Stimulated activated CD8-positive, alpha-beta memory T cell treated with anti-CD3 and anti-CD28 coated beads, Interleukin-7, amount 100 ng/mL, for 1 hour (primary cell): Measurements from ENCODE around the gene KLK13.

ENCODE experiments used
- DNase-seq, 2 donors: peaks; one replicate each; pipeline ENCODE4 v3.0.0-alpha.2; 2020; ENCODE audit warnings: low read depth in 2 of 2

The KLK13 gene

DNA sequence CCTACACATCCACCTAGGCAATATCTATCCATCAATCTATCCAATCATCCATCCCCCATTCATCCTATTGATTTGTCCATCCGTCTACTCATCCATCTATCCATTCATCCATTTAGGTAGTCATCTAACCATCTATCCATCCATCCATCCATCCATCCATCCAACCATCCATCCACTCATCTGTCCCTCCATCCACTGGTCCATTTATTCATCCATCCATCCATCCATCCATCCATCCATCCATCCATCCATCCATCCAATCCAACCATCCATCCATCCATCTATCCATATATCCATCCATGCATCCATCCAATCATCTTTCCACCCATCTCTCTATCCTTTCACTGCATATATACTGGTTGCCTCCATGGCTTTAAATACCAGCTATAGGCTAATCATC, 3.9 kb downstream of the KLK13 start:
- DNase-seq, result no peak

DNA sequence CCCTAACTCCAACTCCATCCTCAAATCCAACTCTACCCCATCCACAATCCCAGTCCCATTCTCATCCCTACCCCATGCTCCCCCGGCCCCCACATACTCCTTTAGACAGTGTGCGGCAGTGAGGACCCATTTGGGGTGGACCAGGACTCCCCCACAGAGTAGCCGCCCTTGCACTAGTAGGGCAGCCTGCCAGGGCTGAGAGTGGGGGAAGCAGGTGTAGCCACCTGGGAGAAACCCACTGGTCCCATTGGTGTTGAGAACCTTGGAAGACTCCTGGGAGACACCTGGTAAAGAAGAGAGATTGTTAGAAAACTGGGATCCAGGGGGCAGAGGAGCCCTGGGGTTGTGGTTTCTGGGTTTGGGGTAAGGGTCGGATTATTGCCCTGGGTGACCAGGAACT, 4.6 kb downstream of the KLK13 start:
- DNase-seq, result no peak

DNA sequence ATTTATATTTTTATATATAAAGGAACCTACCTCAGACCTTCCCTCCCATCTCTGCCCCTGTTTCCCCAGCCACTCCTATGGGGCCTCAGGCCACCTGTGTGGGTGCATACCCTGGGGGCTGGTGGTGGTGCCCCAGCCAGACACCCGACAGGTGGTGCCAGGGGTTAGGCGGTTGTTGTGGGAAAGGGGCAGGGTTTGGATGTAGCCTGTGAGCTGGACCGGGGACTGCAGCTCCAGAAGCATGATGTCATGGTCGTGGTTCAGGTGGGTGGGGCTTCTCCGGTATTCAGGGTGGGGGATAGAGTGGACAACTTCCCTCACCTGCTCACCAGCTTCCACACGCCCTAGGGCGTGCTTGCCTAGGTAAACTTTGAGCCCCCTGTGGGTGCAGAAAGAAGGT, 5.2 kb downstream of the KLK13 start:
- DNase-seq, result no peak

DNA sequence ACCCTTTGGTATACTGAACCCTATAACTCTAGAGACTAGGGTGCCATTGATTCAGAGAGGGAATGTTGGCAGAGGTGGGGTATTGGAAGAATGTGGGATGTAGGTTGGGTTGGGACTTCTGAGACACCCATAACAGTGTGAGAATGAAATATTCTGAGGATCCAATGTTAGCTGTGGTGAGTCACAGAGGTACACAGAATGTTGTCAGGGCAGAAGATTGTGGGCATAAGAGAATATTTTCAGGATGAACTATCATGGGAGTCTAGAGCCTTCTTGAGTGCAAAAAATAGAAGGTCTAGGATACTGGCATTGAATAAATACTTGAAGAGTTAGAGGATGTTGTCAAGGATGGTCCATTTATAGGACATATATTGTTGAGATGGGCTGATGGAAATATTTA, 9.0 kb downstream of the KLK13 start:
- no peak for DNase-seq

DNA sequence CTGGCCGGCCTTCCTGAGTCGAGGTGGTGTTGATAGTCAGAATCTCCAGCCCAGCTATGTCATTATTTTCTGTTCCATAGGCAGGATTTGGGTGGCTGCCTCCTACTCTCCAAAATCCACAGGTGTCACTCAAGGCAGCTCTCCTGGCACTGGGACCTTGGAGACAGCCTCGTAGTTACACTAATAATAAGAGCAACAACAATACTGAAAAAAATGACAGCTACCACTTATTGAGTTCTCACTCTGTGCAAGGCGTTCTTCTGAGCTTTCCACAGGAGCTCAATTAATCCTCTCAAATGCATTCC, 17.9 kb downstream of the KLK13 start:
- no peak for DNase-seq

DNA sequence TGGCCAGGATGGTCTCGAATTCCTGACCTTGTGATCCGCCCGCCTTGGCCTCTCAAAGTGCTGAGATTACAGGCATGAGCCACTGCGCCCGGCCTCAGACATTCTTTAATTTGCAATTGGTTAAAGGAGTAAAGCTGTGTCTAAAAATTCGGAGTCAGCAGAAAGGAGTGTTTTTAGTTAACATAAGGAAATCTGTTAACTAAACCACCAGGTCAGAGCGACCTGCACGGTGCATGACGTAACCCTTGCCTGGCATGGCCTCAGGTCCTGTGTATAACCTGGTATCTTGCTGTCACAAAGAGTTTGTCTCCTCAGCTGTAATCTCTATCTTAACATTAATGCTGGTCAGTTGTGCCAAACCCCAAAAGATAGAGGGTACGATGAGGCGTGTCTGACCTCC, 20.6 kb downstream of the KLK13 start:
- DNase-seq, result no peak

DNA sequence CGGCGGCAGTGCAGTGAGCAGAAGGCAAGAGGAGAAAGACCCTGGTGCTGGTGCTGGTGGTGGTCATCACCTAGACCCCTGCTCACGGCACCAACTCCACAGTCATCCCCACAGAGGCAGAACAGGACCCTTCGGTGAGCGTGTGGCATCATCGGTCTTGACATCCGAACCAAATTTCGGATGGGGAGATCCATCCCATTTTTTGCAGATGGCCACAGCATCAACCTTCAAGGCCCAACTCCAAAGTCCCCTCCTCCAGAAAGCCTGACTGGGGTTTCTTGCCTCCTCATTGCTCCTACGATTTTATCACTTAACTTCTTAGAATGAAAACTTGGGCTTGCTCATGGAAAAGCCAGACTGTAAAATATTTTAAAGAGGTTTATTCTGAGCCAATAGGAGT, 21.4 kb downstream of the KLK13 start:
- no peak for DNase-seq

DNA sequence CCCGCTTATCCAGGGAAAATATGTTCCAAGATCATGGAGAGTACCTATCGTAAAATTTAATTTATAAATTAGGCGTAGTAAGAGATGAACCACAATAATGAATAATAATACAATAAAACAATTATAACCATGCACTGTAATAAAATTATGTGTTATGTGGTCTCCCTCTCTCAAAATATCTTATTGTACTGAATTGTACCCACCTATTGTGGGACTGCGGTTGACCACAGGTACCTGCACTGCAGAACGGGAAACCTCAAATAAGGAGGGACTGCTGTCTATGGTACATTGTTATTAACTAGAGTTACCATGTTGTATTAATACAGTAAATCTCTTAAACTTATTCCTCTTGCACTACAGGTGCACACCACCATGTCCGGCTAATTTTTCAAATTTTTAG, 24.7 kb downstream of the KLK13 start:
- no peak for DNase-seq

DNA sequence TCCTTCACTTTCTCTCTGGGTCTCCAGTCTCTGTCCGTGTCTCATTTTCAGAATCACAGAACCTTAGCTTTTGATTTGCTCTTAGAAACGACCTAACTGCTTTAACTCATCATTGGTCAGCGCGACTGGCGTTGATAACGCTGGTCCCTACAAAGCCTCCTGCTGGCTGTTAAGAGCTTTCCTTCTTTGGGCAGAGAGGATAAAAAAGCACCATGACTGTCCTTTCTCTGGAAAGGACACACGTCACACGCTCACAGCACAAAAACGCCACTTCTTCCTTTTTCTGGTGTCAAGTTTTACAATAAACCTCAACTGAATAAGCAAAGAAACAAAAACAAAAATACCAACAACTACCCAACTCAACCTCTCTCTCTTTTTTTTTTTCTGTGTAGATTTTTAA, 28.4 kb downstream of the KLK13 start:
- no peak for DNase-seq

DNA sequence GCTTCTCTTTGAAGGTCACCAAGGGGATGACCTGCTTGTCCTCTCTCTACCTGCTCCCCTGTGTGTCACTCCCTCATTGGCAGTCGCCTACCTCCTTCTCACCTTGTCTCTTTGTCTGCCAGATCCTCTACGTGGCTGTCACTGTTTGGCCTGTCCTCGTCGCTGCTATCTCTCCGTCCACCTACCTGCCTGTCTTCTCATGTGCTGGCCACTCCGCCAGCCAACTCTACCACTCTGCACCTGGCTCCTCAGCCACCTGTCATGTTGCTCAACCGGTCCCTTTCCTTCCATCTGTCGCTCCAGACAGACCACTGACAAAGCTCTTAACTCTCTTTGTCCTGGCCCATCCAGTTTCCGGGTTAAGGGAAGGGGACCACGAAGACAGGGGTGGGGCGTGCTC, 30.2 kb downstream of the KLK13 start, which contains the start of gene KLK12:
Gene KLK12, minus strand, starts transcription at position 299 of the 400 bp plus-strand sequence. CDS start 381 bp downstream, outside the sequence.
- DNase-seq, result no peak

DNA sequence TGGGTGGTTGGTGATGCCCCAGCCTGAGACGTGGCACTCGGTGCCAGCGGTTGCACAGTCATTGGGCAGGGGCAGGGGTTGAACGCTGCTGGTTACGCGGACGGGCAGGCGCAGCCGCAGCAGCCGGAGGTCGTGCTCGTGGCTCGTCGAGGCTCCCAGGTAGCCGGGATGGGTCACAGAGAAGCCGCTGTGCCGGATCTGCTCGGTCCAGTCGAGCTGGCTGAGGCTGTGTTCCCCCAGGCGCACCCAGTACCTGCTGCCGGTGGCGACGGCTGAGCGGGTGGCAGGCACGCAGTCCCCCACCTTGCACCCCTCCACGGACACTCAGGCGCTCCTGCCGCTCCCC, 33.0 kb downstream of the KLK13 start:
- no peak for DNase-seq

DNA sequence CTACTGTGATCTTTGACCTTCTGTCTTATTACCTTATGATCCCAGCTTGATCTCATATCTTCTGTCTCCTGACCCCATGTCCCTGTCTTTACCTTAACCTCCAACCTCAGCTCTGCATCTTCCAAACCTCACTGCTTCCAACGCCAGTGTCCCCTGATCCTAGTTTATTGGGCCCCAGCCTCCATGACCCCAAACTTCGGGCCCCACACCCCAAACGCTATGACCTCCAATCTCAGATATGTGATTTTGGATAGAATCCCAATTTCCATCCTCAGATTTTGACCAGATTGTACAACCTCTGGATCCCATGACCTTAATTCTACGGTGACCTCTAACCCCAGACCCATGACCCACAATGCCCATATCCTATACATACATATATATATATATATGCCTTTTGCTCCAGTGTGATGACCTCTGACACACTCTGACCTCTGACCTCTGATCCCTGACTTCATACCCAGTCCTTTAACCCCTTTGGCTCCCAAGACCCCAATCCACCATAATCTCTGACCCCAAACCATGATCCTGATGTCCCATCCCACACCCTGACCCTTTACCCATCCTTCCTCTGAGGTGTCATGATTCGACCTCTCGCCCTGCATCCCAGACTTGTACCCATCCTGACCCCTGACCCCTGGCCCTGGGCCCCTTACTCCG, 33.5 kb downstream of the KLK13 start:
- DNase-seq, result no peak

DNA sequence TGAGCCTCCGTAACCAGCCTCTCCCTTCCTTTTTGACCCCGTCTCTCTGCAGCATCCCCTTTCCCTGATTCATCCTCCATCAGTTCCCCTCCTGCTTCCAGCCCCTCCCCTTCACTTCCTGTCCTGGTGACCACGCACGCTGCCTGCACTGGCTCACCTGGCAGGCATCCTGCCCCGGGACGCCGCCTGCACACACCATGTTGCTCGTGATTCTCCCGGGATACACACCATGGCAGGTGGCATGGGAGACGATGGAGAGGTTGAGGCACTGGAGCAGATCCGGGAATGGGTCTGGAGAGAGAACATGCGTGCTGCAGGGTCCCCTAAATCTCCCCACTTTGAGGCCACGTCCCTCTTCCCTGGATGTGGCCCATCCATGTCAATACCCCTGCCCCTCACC, 34.3 kb downstream of the KLK13 start:
- no peak for DNase-seq

DNA sequence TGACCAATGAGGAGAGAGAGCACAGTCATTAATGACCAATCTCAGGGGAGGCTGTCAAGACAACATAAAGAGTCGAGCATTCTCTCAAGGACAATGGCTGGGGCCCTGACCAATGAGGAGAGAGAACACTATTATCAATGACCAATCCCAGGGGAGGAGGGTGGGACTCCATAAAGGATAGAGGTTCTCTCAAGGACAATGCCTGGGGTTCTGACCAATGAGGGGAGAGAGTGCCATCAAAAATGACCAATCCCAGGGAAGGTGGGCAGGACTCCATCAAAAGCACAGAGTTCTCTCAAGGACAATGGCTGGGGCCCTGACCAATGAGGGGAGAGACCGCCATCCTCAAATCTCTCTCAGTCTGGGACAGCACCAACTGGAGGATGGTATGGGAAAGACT, 35.2 kb downstream of the KLK13 start:
- DNase-seq, result no peak

DNA sequence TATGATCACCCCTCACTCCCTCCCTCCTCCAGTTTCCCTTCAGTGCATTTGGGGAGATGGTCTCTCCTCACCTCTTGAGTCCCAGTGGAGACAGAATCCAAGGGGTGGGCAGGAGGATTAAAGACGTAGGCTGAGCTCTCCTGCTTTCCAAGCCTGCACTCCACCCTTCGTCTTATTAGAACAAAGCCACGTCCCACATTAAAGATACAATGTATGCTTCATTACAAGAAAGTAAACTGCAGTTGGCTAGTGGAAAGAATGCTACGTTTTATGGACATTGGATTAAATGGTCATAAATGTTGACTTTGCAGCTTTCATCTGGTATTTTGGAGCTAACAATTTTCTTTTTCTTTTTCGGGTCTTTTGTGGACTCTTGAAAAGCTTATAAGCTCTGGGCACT, 37.0 kb downstream of the KLK13 start:
- no peak for DNase-seq

DNA sequence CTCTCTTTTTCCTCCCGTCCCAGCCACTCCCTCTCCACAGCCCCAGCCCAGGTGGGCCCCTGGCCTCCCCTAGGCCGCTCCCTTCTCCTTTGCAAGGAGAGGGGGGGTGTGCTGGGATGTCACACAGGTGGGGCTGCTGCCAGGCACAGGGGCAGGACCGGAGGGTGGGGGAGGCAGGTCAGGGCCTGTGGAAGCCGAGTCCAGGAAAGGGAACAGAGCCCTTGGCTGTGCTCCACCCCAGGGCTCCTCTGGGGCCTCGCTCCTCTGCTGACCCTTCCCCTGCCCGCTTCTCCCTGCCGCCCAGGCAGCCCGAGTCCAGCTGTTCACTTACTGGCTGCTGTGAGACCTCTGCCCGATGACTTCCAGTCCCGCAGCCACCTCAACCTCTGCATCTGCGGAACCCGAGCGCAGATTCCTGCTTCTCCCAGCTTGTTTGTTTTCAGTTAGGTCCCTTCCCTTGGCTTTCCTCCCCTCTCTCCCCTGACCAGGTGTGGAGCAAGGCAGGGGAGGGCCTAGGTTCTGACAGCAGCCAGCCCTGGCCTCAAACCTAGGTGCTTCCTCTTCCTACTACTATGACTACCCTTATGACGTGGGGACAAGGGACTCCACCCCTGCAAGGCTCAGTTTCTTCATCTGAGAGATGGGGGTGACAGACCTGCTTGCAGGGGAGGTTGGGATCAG, 37.6 kb downstream of the KLK13 start:
- DNase-seq, result no peak

DNA sequence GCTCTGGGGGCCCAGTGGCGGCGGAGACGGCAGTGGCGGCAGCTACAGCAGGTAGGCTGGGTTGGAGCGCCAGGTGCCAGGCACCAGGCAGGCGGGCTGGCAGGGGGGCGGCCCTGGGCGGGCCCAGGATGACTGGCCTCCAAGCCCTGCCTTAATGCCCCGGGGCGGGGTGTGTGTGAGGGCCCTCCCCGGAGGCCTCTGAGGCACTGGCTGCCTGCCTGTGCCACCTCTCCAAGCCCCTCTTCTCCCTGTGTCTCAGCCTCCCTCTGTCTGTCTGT, 38.4 kb downstream of the KLK13 start, which contains the start of gene KLK11:
Gene KLK11, minus strand, starts transcription at position 63 of the 278 bp plus-strand sequence. CDS start 985 bp downstream, outside the sequence.
- no peak for DNase-seq

DNA sequence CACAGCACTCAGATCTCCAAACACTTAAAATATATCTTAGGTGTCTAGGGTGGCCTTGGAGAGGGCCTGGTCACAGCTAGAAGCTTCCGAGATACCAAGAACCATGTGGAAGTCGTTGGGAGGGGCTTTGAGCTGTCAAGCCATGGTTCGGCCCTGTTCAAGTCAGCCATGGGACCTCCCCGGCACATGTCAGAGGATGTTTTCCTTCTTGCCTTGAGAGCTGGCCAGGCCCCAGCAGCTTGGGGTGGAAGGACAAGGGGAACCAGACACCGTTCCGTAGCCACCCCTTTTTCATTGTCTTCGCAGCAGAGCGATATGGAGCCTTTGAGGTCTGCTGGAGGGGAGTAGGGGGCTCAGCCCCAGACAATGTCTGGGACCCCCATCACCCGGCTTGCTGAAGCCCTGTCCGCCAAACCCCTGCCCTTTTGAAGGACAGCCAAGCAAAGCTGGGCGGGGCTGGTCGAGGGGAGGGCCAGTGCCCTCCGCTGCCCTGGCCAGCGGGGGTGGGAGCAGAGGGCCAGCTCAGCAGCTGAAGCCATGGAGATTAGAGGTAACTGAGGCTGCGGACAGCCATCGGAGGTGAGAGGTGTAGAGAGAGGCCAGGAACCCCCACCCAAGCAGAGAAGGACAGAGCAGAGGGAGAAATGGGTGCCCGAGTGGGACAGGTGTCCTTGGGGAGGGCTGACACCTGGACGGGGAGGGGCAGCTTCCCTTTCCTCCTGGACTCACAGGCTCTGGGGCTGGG, 38.9 kb downstream of the KLK13 start:
- no peak for DNase-seq

DNA sequence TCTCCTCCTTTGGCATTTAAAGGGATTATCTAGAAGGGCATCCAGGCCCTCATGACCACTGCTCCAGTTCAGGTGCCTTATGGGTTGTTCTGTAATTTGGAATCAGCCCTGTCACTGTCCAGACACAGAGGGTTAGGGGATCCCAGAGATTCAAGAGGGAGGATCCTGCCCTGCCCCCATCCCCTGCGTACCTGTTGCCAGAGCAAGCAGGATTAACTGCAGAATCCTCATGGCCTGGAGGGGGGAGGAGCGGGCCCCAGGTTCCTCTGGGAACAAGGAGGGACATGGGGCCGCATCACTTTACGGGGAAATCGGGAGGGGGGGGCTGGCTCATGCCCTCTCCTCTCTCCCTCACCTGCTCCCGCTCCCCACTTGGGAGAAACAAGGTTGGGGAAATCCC, 39.5 kb downstream of the KLK13 start:
- no peak for DNase-seq

DNA sequence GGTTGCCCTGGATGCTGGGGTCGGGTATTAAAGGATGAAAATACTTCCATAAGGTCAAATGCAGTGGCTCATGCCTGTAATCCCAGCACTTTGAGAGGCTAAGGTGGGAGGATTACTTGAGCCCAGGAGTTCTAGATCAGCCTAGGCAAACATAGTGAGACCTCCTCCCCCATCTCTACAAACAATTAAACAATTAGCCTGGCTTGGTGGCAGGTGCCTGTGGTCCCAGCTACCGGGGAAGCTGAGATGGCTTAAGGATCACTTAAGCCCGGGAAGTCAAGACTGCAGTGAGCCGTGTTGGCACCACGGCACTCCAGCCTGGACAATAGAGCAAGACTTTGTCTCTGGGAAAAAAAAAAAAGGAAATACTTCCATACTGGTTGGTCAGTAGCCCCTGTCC, 40.0 kb downstream of the KLK13 start:
- no peak for DNase-seq

DNA sequence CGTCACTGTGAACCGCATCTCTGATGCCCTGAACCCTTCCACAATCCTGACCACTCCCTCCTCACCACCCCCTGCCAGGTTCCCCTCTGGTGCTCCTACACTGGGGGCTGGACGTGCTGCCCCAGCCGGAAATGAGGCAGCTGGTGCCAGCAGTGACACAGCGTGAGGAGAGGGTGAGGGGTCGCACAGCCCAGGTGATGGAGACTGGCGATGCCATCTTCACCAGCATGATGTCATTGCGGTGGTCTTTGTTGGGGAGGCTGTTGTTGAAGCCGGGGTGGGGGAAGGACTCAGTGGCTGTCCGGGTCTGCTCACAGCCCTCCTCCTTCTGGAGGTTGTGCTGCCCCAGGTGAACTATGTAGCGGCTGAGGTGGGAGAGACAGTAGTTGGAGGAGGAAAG, 40.9 kb downstream of the KLK13 start:
- DNase-seq, result no peak

DNA sequence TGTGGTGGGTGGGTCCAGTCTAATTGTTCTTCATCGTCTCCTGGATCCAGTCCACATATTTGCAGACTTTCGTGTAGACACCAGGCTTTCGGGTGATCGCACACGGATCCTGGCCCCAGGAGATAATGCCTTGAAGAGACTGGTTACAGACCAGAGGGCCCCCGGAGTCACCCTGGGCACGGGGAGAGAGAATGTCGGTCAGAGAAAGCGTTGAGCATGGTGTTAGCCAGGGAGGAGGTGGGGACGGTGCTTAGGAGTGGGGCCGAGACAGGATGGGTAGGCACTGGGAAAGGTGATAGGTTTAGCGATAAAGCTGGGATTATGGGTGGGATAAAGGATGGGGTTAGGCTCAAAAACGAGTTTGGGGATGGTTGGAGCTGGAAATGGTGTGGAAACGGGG, 42.4 kb downstream of the KLK13 start:
- no peak for DNase-seq

DNA sequence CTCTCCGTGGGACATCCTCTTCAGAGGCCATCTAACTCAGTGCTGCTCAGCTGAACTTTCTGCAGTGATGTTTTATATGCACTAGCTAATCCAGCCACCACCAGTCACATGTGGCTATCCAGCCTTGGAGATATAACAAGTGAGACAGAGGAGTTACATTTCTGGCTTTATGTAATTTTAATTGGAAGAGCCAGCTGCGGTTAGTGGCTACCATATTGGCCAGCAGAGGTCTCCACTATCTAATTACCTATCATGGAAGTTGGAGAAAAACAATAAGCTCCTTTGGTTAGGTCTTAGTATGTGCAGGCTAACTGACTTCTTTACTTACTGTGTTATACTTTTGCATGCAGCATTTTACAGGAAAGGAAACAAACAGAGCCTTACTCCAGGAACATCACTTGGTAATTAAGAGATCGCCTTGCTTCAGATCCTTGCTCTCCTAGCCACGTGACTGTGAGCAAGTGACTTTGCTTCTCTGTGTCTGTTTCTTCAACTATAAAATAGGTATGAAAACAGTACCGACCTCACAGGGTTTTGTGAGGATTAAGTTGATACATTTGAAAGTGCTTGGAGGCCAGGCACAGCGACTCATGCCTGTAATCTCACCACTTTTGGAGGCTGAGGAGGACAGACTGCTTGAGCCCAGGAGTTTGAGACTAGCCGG, 43.8 kb downstream of the KLK13 start:
- no peak for DNase-seq
